ENCODE data around the gene PBX4.

DNA sequence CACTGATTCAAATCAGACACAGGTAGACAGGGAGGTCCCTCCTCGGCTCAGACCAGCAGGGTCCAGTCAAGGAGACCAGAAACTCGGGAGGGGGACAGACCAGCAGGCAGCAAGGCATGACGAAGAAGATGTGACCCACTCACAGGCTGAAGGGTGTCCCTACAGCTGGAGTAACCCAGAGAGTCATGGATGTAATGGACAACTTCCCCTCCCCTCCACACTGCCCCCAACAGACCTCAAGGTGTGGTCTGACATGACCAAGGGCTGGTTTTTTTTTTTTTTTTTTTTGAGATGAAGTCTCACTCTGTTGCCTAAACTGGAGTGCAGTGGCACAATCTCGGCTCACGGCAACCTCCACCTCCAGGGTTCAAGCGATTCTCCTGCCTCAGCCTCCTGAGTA is 34.1 kb downstream of the PBX4 start:
- TF ChIP-seq CTCF (IDR thresholded peaks at IDR 0.05) (no peak), EP300 (IDR thresholded peaks at IDR 0.05) (no peak)
